Prostate gland (tissue), 2 donors: ENCODE data around the gene CD96.

Experiments used
- POLR2A ChIP-seq: fragments of 450-650 bp; IDR thresholded peaks from one replicate; pipeline ENCODE4 v1.6.1; 2016; ENCODE audit warnings: antibody characterized with exemption, mild to moderate bottlenecking
- POLR2AphosphoS5 ChIP-seq: sonication (generic); formaldehyde crosslinking; IDR thresholded peaks from one replicate; pipeline ENCODE4 v1.6.1; 2017; ENCODE audit warnings: antibody characterized with exemption
- TF ChIP-seq, protein P1 (sequence below), 4 experiments: fragments of 200-600 bp in 2 of 4; fragments of 450-650 bp in 2 of 4; sonication (generic) in 2 of 4; IDR thresholded peaks; 1 replicate in 3 of 4; 2 replicates in 1 of 4; pipeline ENCODE4 v1.5.1; 2016 to 2019; ENCODE audit warnings: antibody characterized with exemption in 4 of 4, mild to moderate bottlenecking in 2 of 4, moderate library complexity in 2 of 4

DNA sequence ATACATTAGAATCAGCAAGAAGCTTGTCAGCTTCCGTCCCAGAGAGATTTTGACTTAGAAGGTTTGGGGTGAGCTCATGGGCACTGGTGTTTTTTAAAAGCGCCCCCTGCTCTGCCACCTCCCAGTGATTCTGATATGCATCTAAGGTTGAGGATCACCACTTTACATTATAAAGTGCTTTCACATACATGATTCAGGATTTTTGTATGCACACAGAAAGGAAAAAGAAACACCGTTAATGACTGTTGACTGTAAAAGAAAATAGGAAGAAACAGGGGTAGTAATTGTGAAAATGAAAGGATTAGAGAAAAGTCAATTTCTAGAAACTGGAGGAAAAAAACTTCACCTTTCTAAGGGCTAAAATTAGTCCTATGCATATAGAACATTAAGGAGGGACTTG lies 158.1 kb downstream of the CD96 start:
- no peak for TF ChIP-seq POLR2A
- TF ChIP-seq, protein P1, sequence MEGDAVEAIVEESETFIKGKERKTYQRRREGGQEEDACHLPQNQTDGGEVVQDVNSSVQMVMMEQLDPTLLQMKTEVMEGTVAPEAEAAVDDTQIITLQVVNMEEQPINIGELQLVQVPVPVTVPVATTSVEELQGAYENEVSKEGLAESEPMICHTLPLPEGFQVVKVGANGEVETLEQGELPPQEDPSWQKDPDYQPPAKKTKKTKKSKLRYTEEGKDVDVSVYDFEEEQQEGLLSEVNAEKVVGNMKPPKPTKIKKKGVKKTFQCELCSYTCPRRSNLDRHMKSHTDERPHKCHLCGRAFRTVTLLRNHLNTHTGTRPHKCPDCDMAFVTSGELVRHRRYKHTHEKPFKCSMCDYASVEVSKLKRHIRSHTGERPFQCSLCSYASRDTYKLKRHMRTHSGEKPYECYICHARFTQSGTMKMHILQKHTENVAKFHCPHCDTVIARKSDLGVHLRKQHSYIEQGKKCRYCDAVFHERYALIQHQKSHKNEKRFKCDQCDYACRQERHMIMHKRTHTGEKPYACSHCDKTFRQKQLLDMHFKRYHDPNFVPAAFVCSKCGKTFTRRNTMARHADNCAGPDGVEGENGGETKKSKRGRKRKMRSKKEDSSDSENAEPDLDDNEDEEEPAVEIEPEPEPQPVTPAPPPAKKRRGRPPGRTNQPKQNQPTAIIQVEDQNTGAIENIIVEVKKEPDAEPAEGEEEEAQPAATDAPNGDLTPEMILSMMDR (IDR thresholded peaks at IDR 0.05), result no peak
- TF ChIP-seq POLR2AphosphoS5, result no peak
